ENCODE results near the gene NLRP6. TPM values are rescaled to one million over a fixed set of nuclear protein-coding genes. Genes with fewer than 3 reads are reported as not detected.

The NLRP6 gene
- total RNA-seq, 1 donor from 2014 or later, result 3.2 TPM

DNA sequence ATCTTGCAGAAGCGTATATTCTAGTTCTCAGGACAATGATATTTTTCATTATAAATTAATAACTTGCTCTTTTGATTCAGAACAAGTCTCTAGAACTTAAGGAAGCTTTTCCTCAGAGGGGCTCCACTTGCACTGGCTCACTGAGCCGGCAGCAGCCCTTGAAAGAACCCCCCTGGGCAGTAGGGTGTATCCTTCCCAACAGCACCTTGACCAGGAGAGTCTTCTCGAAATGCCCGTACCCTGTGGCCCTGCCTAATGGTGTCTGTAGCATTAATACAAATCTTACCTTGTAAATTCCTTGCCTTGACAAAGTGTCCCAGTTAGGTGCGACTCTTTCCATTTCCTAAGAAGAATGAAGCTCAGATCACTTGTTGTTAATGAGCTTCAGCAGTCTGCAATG is 27.9 kb upstream of the NLRP6 start:
- intact Hi-C loops (cut with micrococcal nuclease), result loop anchor here (1.0 to 2.0 kb wide), 2 partner anchors 13 to 112 kb away; partner anchors contain the start of genes PSMD13 and SIRT3
- no peak for DNase-seq
- H3K4me1 Mint-ChIP-seq, result peaks cover 23% of the 10 kb centered on the region
- peak overlapping the region; percentile 42 for H3K27ac Mint-ChIP-seq
- no peak overlapping the region for H3K4me3 Mint-ChIP-seq
- peaks cover 71% of the 10 kb centered on the region for H3K36me3 Mint-ChIP-seq (ENCODE audit: low read depth)
- no peaks in the 10 kb centered on the region for H3K9me3 Mint-ChIP-seq
- no peaks in the 10 kb centered on the region for H3K27me3 Mint-ChIP-seq

DNA sequence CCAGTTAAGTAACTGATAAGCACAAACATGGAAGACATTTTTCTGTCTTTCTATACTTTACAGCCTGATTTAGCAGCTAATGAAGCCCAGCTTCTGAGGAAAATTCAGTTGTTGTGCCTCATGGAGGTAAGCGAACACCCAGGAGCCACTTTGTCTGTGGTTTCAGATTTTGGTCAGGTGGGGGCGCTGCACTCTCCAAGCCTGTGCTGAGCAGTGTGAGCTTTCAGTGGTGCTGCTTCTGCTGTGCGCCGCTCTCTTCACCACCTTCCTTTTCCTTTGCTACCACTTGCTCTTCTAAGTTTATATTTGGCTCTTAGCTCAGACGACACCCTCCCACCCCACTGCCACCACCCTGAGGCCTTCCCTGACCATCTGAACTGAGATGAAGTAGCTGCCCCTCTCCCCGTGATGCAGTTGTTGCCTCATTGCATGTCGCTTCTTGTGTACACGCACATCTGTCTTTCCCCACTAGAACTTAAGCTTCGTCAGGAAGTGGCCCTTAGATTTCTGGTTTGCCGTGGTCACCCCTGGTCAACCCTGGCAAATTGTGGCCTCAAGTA is 27.4 kb upstream of the NLRP6 start:
- no peaks in the 10 kb centered on the region for H3K27me3 Mint-ChIP-seq
- peak; percentile 94 for DNase-seq
- peaks cover 21% of the 10 kb centered on the region for H3K4me1 Mint-ChIP-seq
- peak overlapping the region; percentile 42 for H3K27ac Mint-ChIP-seq
- intact Hi-C loops (cut with micrococcal nuclease), result loop anchor here (1.0 to 2.0 kb wide), 3 partner anchors 14 to 111 kb away; partner anchors contain the start of genes PSMD13 and SIRT3
- no peaks in the 10 kb centered on the region for H3K9me3 Mint-ChIP-seq
- H3K4me3 Mint-ChIP-seq, result no peak overlapping the region
- peaks cover 65% of the 10 kb centered on the region for H3K36me3 Mint-ChIP-seq (ENCODE audit: low read depth)

- H3K36me3 Mint-ChIP-seq (ENCODE audit: low read depth), result peaks cover 58% of the 10 kb centered on the region
- intact Hi-C loops (cut with micrococcal nuclease), result loop anchor here (1.0 to 2.0 kb wide), 2 partner anchors 15 kb away; partner anchors contain the start of genes PSMD13 and SIRT3
- no peak overlapping the region for H3K27ac Mint-ChIP-seq
- no peaks in the 10 kb centered on the region for H3K27me3 Mint-ChIP-seq
- H3K9me3 Mint-ChIP-seq, result no peaks in the 10 kb centered on the region
- no peak for DNase-seq
- H3K4me3 Mint-ChIP-seq, result no peak overlapping the region
- H3K4me1 Mint-ChIP-seq, result peaks cover 21% of the 10 kb centered on the region
Observed at GRCh38 chr11:251550-251949, 26.7 kb upstream of the NLRP6 start.

DNA sequence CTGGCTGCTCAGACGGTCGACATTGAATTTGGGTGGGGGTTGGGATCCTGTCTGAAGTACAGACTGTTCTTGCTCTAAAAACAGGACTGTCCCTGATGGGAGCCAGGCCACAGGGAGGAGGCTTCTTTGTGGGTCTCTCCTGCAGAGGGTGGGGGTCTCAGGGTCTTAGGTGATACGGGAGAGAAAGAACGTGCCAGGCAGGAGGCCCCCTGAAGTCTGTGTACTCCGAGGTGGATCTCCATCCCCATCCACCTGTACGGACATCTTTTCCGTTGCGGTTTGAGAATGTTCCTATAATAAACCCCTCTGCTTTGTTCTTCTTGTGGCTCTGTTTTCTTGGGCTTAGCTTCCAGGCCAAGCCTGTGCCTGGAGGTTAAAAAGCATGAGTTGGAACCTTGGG is 25.5 kb upstream of the NLRP6 start:
- Mint-ChIP-seq H3K9me3 (no peaks in the 10 kb centered on the region), H3K27ac (no peak overlapping the region), H3K36me3 (ENCODE audit: low read depth) (peaks cover 48% of the 10 kb centered on the region), H3K4me3 (no peak overlapping the region), H3K4me1 (peaks cover 17% of the 10 kb centered on the region), H3K27me3 (no peaks in the 10 kb centered on the region)
- DNase-seq, result no peak
- intact Hi-C loops (cut with micrococcal nuclease), result no loop called here

GRCh38 chr11:253160-253885 is 24.9 kb upstream of the NLRP6 start:
- H3K4me3 Mint-ChIP-seq, result no peak overlapping the region
- H3K36me3 Mint-ChIP-seq (ENCODE audit: low read depth), result peaks cover 42% of the 10 kb centered on the region
- no peak overlapping the region for H3K27ac Mint-ChIP-seq
- no peak for DNase-seq
- H3K27me3 Mint-ChIP-seq, result no peaks in the 10 kb centered on the region
- peaks cover 16% of the 10 kb centered on the region for H3K4me1 Mint-ChIP-seq
- intact Hi-C loops (cut with micrococcal nuclease), result no loop called here
- no peaks in the 10 kb centered on the region for H3K9me3 Mint-ChIP-seq

DNA sequence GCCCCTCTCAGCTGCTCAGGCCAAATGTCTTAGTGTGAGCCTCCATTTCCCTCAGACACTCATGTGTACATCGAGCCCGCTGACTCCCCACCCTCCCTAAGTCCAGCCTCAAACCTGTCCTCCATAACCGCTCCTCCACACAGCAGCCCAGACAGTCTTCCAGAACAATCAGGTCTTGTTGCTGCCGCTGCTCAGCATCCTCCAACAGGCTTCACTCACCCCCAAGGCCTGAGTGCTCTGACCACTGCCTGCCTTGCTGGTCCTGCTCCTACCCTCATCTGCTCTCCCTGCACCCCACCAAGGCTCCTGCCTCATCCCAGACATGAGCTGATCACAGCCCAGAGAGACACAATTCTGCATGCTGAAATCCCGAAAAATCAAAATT is 24.3 kb upstream of the NLRP6 start:
- no peak for DNase-seq
- Mint-ChIP-seq H3K4me3 (no peak overlapping the region), H3K27me3 (no peaks in the 10 kb centered on the region), H3K9me3 (no peaks in the 10 kb centered on the region), H3K4me1 (peaks cover 14% of the 10 kb centered on the region), H3K36me3 (ENCODE audit: low read depth) (peaks cover 37% of the 10 kb centered on the region), H3K27ac (no peak overlapping the region)
- intact Hi-C loops (cut with micrococcal nuclease), result no loop called here

GRCh38 chr11:255176-255575 is 23.0 kb upstream of the NLRP6 start:
- peaks cover 32% of the 10 kb centered on the region for H3K36me3 Mint-ChIP-seq (ENCODE audit: low read depth)
- peaks cover 10% of the 10 kb centered on the region for H3K4me1 Mint-ChIP-seq
- H3K27ac Mint-ChIP-seq, result no peak overlapping the region
- no peak overlapping the region for H3K4me3 Mint-ChIP-seq
- H3K27me3 Mint-ChIP-seq, result no peaks in the 10 kb centered on the region
- intact Hi-C loops (cut with micrococcal nuclease), result no loop called here
- no peaks in the 10 kb centered on the region for H3K9me3 Mint-ChIP-seq
- DNase-seq, result no peak

- no peak for DNase-seq
Observed at GRCh38 chr11:255816-256215, 22.4 kb upstream of the NLRP6 start.

GRCh38 chr11:256952-257737 is 21.1 kb upstream of the NLRP6 start:
- Mint-ChIP-seq H3K27ac (no peak overlapping the region), H3K9me3 (no peaks in the 10 kb centered on the region), H3K27me3 (no peaks in the 10 kb centered on the region), H3K4me1 (peaks cover under 1% of the 10 kb centered on the region), H3K4me3 (no peak overlapping the region), H3K36me3 (ENCODE audit: low read depth) (peaks cover 17% of the 10 kb centered on the region)
- no peak for DNase-seq
- intact Hi-C loops (cut with micrococcal nuclease), result no loop called here

More at GRCh38 chr11:255816-256215, 22.4 kb upstream of the NLRP6 start:
- Mint-ChIP-seq H3K9me3 (no peaks in the 10 kb centered on the region), H3K27me3 (no peaks in the 10 kb centered on the region), H3K4me3 (no peak overlapping the region), H3K27ac (peak overlapping the region; percentile 1), H3K36me3 (ENCODE audit: low read depth) (peaks cover 27% of the 10 kb centered on the region), H3K4me1 (peaks cover 5% of the 10 kb centered on the region)
- intact Hi-C loops (cut with micrococcal nuclease), result no loop called here

DNA sequence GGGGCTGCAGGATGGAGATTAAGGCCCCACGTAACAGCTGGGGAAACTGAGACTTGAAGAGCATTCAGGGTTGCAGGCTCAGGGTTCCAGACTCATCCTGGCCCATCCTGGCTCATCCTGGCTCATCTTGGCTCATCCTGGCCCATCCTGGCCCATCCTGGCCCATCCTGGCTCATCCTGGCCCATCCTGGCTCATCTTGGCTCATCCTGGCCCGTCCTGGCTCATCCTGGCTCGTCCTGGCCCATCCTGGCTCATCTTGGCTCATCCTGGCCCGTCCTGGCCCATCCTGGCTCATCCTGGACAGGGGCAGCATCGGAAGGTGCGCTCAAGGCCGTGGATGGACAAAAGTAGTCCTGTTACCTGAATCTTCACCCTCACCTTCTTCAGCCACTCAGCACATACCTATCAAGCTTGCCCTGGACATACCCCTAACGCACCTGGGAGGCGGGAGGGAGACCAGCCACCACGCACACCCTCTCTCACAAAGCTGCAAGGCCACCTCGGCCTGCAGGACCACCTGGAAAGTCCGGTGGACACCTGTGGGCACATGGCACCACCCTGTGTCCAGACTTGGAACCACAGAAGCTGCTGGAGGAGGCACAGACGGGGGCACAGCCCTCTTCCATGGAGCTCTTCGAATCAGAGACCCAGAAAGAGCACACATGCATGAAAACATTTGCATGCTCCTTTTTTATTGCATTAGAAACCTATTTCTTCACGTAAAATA is 20.3 kb upstream of the NLRP6 start:
- intact Hi-C loops (cut with micrococcal nuclease), result no loop called here
- no peaks in the 10 kb centered on the region for H3K27me3 Mint-ChIP-seq
- H3K9me3 Mint-ChIP-seq, result no peaks in the 10 kb centered on the region
- peaks cover 10% of the 10 kb centered on the region for H3K36me3 Mint-ChIP-seq (ENCODE audit: low read depth)
- no peak overlapping the region for H3K4me3 Mint-ChIP-seq
- no peak for DNase-seq
- H3K27ac Mint-ChIP-seq, result no peak overlapping the region
- H3K4me1 Mint-ChIP-seq, result no peaks in the 10 kb centered on the region

GRCh38 chr11:259413-259812 is 18.8 kb upstream of the NLRP6 start:
- Mint-ChIP-seq H3K27ac (no peak overlapping the region), H3K36me3 (ENCODE audit: low read depth) (no peaks in the 10 kb centered on the region), H3K9me3 (no peaks in the 10 kb centered on the region), H3K4me1 (no peaks in the 10 kb centered on the region), H3K4me3 (no peak overlapping the region), H3K27me3 (no peaks in the 10 kb centered on the region)
- intact Hi-C loops (cut with micrococcal nuclease), result no loop called here
- no peak for DNase-seq

GRCh38 chr11:261624-262023 is 16.6 kb upstream of the NLRP6 start:
- Mint-ChIP-seq H3K4me3 (no peak overlapping the region), H3K9me3 (no peaks in the 10 kb centered on the region), H3K27me3 (no peaks in the 10 kb centered on the region), H3K36me3 (ENCODE audit: low read depth) (no peaks in the 10 kb centered on the region), H3K4me1 (peaks cover 2% of the 10 kb centered on the region), H3K27ac (no peak overlapping the region)
- intact Hi-C loops (cut with micrococcal nuclease), result no loop called here
- no peak for DNase-seq

DNA sequence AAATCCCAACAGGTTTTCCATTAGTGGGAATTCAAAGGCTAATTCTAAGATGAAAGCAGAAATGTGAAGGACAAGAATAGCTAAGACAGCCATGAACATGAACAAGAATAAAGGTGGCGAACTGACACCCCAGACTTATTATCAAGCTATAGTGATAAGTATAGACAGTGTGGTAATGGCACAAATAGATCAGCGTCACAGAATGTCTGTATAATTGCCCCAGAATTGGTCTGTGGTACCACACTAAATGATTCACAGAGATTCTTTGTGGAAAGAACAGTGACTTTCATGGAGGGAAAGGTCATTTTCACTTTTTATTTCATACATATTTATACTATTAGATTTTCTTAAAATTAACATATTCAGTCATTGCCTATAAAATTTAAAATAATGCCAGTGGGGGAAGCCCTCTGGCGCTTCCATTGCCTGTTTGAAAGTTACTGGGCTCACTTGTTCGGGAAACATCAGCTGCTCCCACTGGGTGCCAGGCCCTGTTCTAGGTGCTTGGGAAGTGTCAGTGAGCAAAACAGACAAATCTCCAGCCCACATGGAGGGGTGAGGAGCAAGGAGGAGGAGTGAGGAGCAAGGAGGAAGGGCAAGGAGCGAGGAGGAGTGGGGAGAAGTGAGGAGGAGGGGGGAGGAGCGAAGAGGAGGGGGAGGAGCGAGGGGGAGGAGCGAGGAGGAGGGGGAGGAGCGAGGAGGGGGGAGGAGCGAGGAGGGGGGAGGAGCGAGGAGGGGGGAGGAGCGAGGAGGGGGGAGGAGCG is 11.3 kb upstream of the NLRP6 start:
- Mint-ChIP-seq H3K4me3 (peak overlapping the region; percentile 83), H3K4me1 (peaks cover 36% of the 10 kb centered on the region), H3K27me3 (peaks cover 1% of the 10 kb centered on the region), H3K9me3 (no peaks in the 10 kb centered on the region), H3K36me3 (ENCODE audit: low read depth) (peaks cover 3% of the 10 kb centered on the region), H3K27ac (peak overlapping the region; percentile 95)
- intact Hi-C loops (cut with micrococcal nuclease), result loop anchor here (1.0 to 5.0 kb wide), 2 partner anchors 16 to 90 kb away; no protein-coding TSS in a partner anchor
- peak; percentile 79 for DNase-seq
